Fibroblast of lung (primary cell): ENCODE results near the gene MRPS12. TPM values are rescaled to one million over a fixed set of nuclear protein-coding genes. Genes with fewer than 3 reads are reported as not detected.

ENCODE experiments used
- DNase-seq, 2 donors: peaks; one replicate each; pipeline versions ENCODE4 v3.0.0 to v3.0.0-alpha.2; 2010; ENCODE audit warnings: low read depth in 2 of 2
- H2AFZ ChIP-seq: 2 replicates; pipeline ENCODE4 v1.5.1; 2012; ENCODE audit warnings: low read length, control low read depth, inconsistent platforms
- H3K27ac ChIP-seq: 2 replicates; pipeline ENCODE4 v1.5.1; 2011; ENCODE audit warnings: low read length, control low read depth; ENCODE audit not compliant: insufficient read depth
- H3K27me3 ChIP-seq: 2 replicates; pipeline ENCODE4 v1.5.1; 2011; ENCODE audit warnings: mild to moderate bottlenecking, low read length; ENCODE audit not compliant: control insufficient read depth, insufficient read depth
- H3K36me3 ChIP-seq: 2 replicates; pipeline ENCODE4 v1.5.1; 2011; ENCODE audit warnings: low read length; ENCODE audit not compliant: control insufficient read depth, insufficient read depth
- H3K4me1 ChIP-seq: 2 replicates; pipeline ENCODE4 v1.5.1; 2011; ENCODE audit warnings: low read length; ENCODE audit not compliant: control insufficient read depth, insufficient read depth; ENCODE audit errors: extremely low read depth
- H3K4me2 ChIP-seq: 2 replicates; pipeline ENCODE4 v1.5.1; 2011; ENCODE audit warnings: low read length, control low read depth; ENCODE audit not compliant: insufficient read depth; ENCODE audit errors: extremely low read depth
- H3K4me3 ChIP-seq, 4 experiments: fragments of 200-600 bp in 1 of 4; sonication (generic) in 1 of 4; replicated peaks in 1 of 4; 2 replicates each; pipeline ENCODE4 v1.5.1; 2011 to 2016; ENCODE audit warnings: low read length in 4 of 4, low read depth in 3 of 4, mild to moderate bottlenecking in 3 of 4, control low read depth in 2 of 4, inconsistent platforms in 1 of 4, mixed read lengths in 1 of 4; ENCODE audit not compliant: insufficient read depth in 1 of 4; ENCODE audit errors: control extremely low read depth in 1 of 4
- H3K79me2 ChIP-seq: 2 replicates; pipeline ENCODE4 v1.5.1; 2012; ENCODE audit warnings: mild to moderate bottlenecking, low read length, inconsistent platforms; ENCODE audit not compliant: control insufficient read depth, insufficient read depth
- H3K9ac ChIP-seq: 2 replicates; pipeline ENCODE4 v1.5.1; 2011; ENCODE audit warnings: mild to moderate bottlenecking, low read length, control low read depth; ENCODE audit not compliant: insufficient read depth
- H3K9me3 ChIP-seq: 2 replicates; pipeline ENCODE4 v1.5.1; 2012; ENCODE audit warnings: low read depth, low read length; ENCODE audit not compliant: control insufficient read depth, insufficient read depth
- H4K20me1 ChIP-seq: 2 replicates; pipeline ENCODE4 v1.5.1; 2011; ENCODE audit warnings: low read length; ENCODE audit not compliant: control insufficient read depth, insufficient read depth; ENCODE audit errors: extremely low read depth
- CTCF ChIP-seq, 2 donors: IDR thresholded peaks in 1 of 2; conservative IDR thresholded peaks in 1 of 2; 1 replicate in 1 of 2; 2 replicates in 1 of 2; pipeline ENCODE4 v1.5.1; 2011 to 2012; ENCODE audit warnings: low read length in 2 of 2, control low read depth in 1 of 2, inconsistent platforms in 1 of 2, low read depth in 1 of 2, mild to moderate bottlenecking in 1 of 2
- EZH2 ChIP-seq: IDR thresholded peaks from 2 replicates; pipeline ENCODE4 v1.5.1; 2012; ENCODE audit warnings: low read length, control low read depth, mild to moderate bottlenecking; ENCODE audit errors: missing control alignments
- polyA plus RNA-seq, 2 donors: library from polyadenylated mRNA; depleted of rRNA in 1 of 2; stranded (reverse) in 1 of 2; unstranded in 1 of 2; fragments of >200 nt; gene quantifications; 2 replicates each; pipeline ENCODE4 v1.2.1, GENCODE V29; 2011 to 2012; ENCODE audit warnings: missing spikeins in 1 of 2
- total RNA-seq: library from RNA; depleted of rRNA; stranded (reverse); fragments of >200 nt; gene quantifications from 2 replicates; pipeline ENCODE4 v1.2.1, GENCODE V29; 2014

The MRPS12 gene
- total and polyA plus RNA-seq, 2 donors (not counting 1 experiment from before 2014, with no cell fraction given), result 14.7 to 21.8 TPM

DNA sequence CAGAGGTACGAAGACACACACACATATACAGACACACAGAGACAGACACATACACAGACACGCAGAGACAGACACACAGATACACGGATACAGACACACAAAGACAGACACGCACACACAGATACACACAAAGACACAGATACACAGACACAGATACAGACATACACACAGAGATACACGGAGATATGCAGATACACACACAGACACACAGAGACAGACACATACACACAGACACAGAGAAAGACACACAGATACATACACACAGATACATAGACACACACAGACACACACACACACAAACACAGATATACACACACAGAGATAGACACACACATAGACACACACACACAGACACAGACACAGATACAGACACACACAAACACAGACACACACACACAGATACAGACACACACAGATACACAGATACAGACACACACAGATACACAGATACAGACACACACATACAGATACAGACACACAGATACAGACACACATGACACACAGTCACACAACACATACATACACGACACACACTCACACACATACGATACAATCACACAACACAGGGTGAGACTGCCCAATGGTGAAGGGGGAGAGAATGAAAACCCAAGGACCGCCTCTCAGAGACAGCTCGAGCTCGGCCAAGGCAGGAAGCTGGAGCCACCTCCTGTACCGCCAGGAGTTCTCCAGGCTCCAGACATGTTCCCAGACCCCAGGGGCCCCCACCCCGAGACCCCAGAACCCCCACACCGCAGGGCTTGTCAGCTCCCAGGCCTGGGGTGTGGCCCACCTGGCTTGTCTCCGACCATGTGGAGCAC lies 9.9 kb upstream of the MRPS12 start:
- H3K9ac ChIP-seq, result no peak overlapping the region
- H4K20me1 ChIP-seq, result no peaks in the 10 kb centered on the region
- H2AFZ ChIP-seq, result no peak overlapping the region
- H3K4me2 ChIP-seq, result no peak overlapping the region
- no peaks in the 10 kb centered on the region for H3K4me1 ChIP-seq
- no peak for DNase-seq
- H3K79me2 ChIP-seq, result no peaks in the 10 kb centered on the region
- H3K9me3 ChIP-seq, result no peaks in the 10 kb centered on the region
- H3K36me3 ChIP-seq, result peaks cover 2% of the 10 kb centered on the region
- TF ChIP-seq EZH2 (no peak), CTCF (conservative IDR thresholded peaks at IDR 0.05 in 1 of 2, IDR thresholded peaks at IDR 0.05 in 1 of 2; ENCODE audit: low read depth in 1 of 2, low read length in 2 of 2) (no peak)
- H3K27me3 ChIP-seq, result no peaks in the 10 kb centered on the region
- no peak overlapping the region for H3K27ac ChIP-seq
- H3K4me3 ChIP-seq, result no peak overlapping the region

GRCh38 chr19:38921420-38922274 lies 9.1 kb upstream of the MRPS12 start:
- Histone ChIP-seq H3K4me1 (no peaks in the 10 kb centered on the region), H3K4me3 (no peak overlapping the region), H3K27me3 (no peaks in the 10 kb centered on the region), H3K9ac (no peak overlapping the region), H3K4me2 (no peak overlapping the region), H2AFZ (no peak overlapping the region), H3K27ac (no peak overlapping the region), H3K36me3 (peaks cover 2% of the 10 kb centered on the region), H4K20me1 (no peaks in the 10 kb centered on the region), H3K79me2 (no peaks in the 10 kb centered on the region), H3K9me3 (no peaks in the 10 kb centered on the region)
- TF ChIP-seq EZH2 (no peak), CTCF (conservative IDR thresholded peaks at IDR 0.05 in 1 of 2, IDR thresholded peaks at IDR 0.05 in 1 of 2; ENCODE audit: low read depth in 1 of 2, low read length in 2 of 2) (no peak)
- no peak for DNase-seq

DNA sequence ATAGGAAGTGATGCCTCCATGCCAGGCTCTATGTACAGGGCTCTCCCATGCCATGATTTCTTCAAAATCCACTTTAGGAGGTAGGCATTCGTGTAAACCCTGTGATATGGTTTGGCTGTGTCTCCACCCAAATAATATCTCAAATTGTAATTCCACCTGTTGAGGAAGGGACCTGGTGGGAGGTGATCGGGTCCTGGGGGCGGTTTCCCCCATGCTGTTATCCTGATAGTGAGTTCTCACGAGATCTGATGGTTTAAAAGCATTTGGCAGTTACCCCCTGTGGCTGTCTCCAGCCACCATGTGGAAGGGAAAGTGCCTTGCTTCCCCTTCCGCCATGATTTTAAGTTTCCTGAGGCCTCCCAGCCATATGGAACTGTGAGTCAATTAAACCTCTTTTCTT lies 8.3 kb upstream of the MRPS12 start:
- Histone ChIP-seq H3K4me1 (no peaks in the 10 kb centered on the region), H3K79me2 (no peaks in the 10 kb centered on the region), H3K36me3 (peaks cover 2% of the 10 kb centered on the region), H2AFZ (no peak overlapping the region), H3K4me3 (no peak overlapping the region), H3K27ac (no peak overlapping the region), H3K4me2 (no peak overlapping the region), H3K27me3 (no peaks in the 10 kb centered on the region), H3K9ac (no peak overlapping the region), H3K9me3 (no peaks in the 10 kb centered on the region), H4K20me1 (no peaks in the 10 kb centered on the region)
- TF ChIP-seq EZH2 (no peak), CTCF (conservative IDR thresholded peaks at IDR 0.05 in 1 of 2, IDR thresholded peaks at IDR 0.05 in 1 of 2; ENCODE audit: low read depth in 1 of 2, low read length in 2 of 2) (no peak)
- DNase-seq, result no peak
